SK-N-SH treated with all-trans-retinoic acid at 6 μM for 48 hours (cell line): Measurements from ENCODE around the gene F13B.

Source experiments
- ATAC-seq: fragments of 200-7000 bp; cut with Tn5 transposase; 3 replicates; pipeline ENCODE4 v1.9.1; 2020; ENCODE audit warnings: mild to moderate bottlenecking, moderate library complexity
- BACH2 ChIP-seq: fragments of 250-450 bp; sonication (Bioruptor Pico); IDR thresholded peaks from 2 replicates; pipeline ENCODE4 v1.9.0; 2021; ENCODE audit warnings: mild to moderate bottlenecking, borderline replicate concordance
- CREB5 ChIP-seq: fragments of 250-450 bp; sonication (Bioruptor Pico); IDR thresholded peaks from 2 replicates; pipeline ENCODE4 v1.5.1; 2020; ENCODE audit warnings: low read depth, mild to moderate bottlenecking, moderate library complexity
- CSDC2 ChIP-seq: fragments of 250-450 bp; sonication (Bioruptor Pico); IDR thresholded peaks from 2 replicates; pipeline ENCODE4 v1.5.0; 2020; ENCODE audit warnings: mild to moderate bottlenecking, moderate library complexity
- CSRNP3 ChIP-seq: fragments of 250-450 bp; sonication (Bioruptor Pico); IDR thresholded peaks from 2 replicates; pipeline ENCODE4 v1.5.1; 2021; ENCODE audit warnings: mild to moderate bottlenecking, moderate library complexity
- ESRRG ChIP-seq: fragments of 250-450 bp; sonication (Bioruptor Pico); IDR thresholded peaks from 2 replicates; pipeline ENCODE4 v1.6.1; 2021; ENCODE audit warnings: mild to moderate bottlenecking
- ISL1 ChIP-seq: fragments of 250-450 bp; sonication (Bioruptor Pico); IDR thresholded peaks from 2 replicates; pipeline ENCODE4 v2.1.2; 2022; ENCODE audit warnings: mild to moderate bottlenecking, moderate library complexity
- OSR1 ChIP-seq: fragments of 250-450 bp; sonication (Bioruptor Pico); IDR thresholded peaks from 2 replicates; pipeline ENCODE4 v1.8.0; 2022; ENCODE audit warnings: moderate library complexity, mild to moderate bottlenecking, inconsistent platforms
- PPARA ChIP-seq: fragments of 250-450 bp; sonication (Bioruptor Pico); IDR thresholded peaks from 2 replicates; pipeline ENCODE4 v1.5.0; 2020; ENCODE audit warnings: mild to moderate bottlenecking, borderline replicate concordance
- RARB ChIP-seq: fragments of 250-450 bp; sonication (Bioruptor Pico); IDR thresholded peaks from 2 replicates; pipeline ENCODE4 v1.8.0; 2021; ENCODE audit warnings: mild to moderate bottlenecking, moderate library complexity
- SNAI2 ChIP-seq: fragments of 250-450 bp; sonication (Bioruptor Pico); IDR thresholded peaks from 2 replicates; pipeline ENCODE4 v1.5.0; 2020; ENCODE audit warnings: mild to moderate bottlenecking, moderate library complexity
- TCF4 ChIP-seq: fragments of 250-450 bp; sonication (Bioruptor Pico); IDR thresholded peaks from 2 replicates; pipeline ENCODE4 v1.8.0; 2021; ENCODE audit warnings: mild to moderate bottlenecking, moderate library complexity, borderline replicate concordance
- TOX ChIP-seq: fragments of 250-450 bp; sonication (Bioruptor Pico); IDR thresholded peaks from 2 replicates; pipeline ENCODE4 v1.8.0; 2021; ENCODE audit warnings: mild to moderate bottlenecking, moderate library complexity, borderline replicate concordance
- ZC3H10 ChIP-seq: fragments of 250-450 bp; sonication (Bioruptor Pico); IDR thresholded peaks from 2 replicates; pipeline ENCODE4 v1.5.1; 2021; ENCODE audit warnings: mild to moderate bottlenecking, moderate library complexity
- ZFP3 ChIP-seq: fragments of 250-450 bp; sonication (Bioruptor Pico); IDR thresholded peaks from 2 replicates; pipeline ENCODE4 v1.5.0; 2020; ENCODE audit warnings: mild to moderate bottlenecking, moderate library complexity
- ZFP30 ChIP-seq: fragments of 450-650 bp; formaldehyde crosslinking; IDR thresholded peaks from 2 replicates; pipeline ENCODE4 v1.5.0; 2022; ENCODE audit warnings: mild to moderate bottlenecking, moderate library complexity
- ZNF565 ChIP-seq: fragments of 450-650 bp; formaldehyde crosslinking; conservative IDR thresholded peaks from 2 replicates; pipeline ENCODE4 v1.5.0; 2020; ENCODE audit warnings: low read depth, mild to moderate bottlenecking, moderate library complexity
- ZNF70 ChIP-seq: fragments of 450-650 bp; formaldehyde crosslinking; IDR thresholded peaks from 2 replicates; pipeline ENCODE4 v1.5.0; 2020; ENCODE audit warnings: mild to moderate bottlenecking, moderate library complexity
- TF ChIP-seq, protein P1 (sequence below): fragments of 250-450 bp; sonication (Bioruptor Pico); IDR thresholded peaks from 2 replicates; pipeline ENCODE4 v1.8.0; 2021; ENCODE audit warnings: low read depth, mild to moderate bottlenecking, moderate library complexity, borderline replicate concordance
- TF ChIP-seq, protein P2 (sequence below): fragments of 250-450 bp; sonication (Bioruptor Pico); IDR thresholded peaks from 2 replicates; pipeline ENCODE4 v1.8.0; 2020; ENCODE audit warnings: mild to moderate bottlenecking, moderate library complexity, borderline replicate concordance

F13B gene

GRCh38 chr1:197017558-197018146 lies 49.4 kb downstream of the F13B start:
- peak; percentile 87 for ATAC-seq
- TF ChIP-seq, protein P1, sequence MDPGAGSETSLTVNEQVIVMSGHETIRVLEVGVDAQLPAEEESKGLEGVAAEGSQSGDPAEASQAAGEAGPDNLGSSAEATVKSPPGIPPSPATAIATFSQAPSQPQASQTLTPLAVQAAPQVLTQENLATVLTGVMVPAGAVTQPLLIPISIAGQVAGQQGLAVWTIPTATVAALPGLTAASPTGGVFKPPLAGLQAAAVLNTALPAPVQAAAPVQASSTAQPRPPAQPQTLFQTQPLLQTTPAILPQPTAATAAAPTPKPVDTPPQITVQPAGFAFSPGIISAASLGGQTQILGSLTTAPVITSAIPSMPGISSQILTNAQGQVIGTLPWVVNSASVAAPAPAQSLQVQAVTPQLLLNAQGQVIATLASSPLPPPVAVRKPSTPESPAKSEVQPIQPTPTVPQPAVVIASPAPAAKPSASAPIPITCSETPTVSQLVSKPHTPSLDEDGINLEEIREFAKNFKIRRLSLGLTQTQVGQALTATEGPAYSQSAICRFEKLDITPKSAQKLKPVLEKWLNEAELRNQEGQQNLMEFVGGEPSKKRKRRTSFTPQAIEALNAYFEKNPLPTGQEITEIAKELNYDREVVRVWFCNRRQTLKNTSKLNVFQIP: 0 out of 2 replicates have a peak, but pooled peaks have one; percentile 27
- TF ChIP-seq OSR1 (CRISPR knock-in tag): 0 out of 2 replicates have a peak, but pooled peaks have one; percentile 17
- 0 out of 2 replicates have a peak, but pooled peaks have one; percentile 24 for TF ChIP-seq TOX (CRISPR knock-in tag)
- no peak for TF ChIP-seq SNAI2 (CRISPR knock-in tag)
- no peak for TF ChIP-seq ZFP30 (CRISPR knock-in tag)
- no peak for TF ChIP-seq CSDC2 (CRISPR knock-in tag)
- no peak for TF ChIP-seq CSRNP3 (CRISPR knock-in tag)

DNA sequence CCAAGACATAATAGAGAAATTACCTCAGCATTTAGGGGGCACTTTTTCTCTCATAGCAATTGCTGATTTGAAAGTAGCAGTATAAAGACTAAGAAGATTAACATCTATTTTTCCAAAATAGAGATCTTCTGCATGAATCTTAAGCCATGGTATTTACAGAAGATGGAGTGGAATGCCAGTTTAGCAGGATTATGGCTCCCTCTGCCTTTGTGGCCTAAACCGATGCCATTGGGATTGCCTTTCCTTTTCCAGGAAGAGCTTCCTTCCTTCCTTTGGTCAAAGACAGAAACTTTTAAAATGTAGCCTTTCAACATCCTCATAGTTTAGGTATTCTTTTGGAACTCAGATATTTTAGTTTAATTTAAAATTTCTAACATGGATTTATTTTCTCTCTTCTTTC lies 50.3 kb downstream of the F13B start:
- TF ChIP-seq, protein P2, sequence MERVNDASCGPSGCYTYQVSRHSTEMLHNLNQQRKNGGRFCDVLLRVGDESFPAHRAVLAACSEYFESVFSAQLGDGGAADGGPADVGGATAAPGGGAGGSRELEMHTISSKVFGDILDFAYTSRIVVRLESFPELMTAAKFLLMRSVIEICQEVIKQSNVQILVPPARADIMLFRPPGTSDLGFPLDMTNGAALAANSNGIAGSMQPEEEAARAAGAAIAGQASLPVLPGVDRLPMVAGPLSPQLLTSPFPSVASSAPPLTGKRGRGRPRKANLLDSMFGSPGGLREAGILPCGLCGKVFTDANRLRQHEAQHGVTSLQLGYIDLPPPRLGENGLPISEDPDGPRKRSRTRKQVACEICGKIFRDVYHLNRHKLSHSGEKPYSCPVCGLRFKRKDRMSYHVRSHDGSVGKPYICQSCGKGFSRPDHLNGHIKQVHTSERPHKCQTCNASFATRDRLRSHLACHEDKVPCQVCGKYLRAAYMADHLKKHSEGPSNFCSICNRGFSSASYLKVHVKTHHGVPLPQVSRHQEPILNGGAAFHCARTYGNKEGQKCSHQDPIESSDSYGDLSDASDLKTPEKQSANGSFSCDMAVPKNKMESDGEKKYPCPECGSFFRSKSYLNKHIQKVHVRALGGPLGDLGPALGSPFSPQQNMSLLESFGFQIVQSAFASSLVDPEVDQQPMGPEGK (CRISPR knock-in tag): no peak
- TF ChIP-seq RARB (CRISPR knock-in tag) (no peak), SNAI2 (CRISPR knock-in tag) (no peak), ZFP3 (CRISPR knock-in tag) (no peak), TCF4 (CRISPR knock-in tag) (no peak), PPARA (no peak), ISL1 (CRISPR knock-in tag) (no peak), ZC3H10 (no peak), ZNF70 (CRISPR knock-in tag) (no peak), ESRRG (CRISPR knock-in tag) (no peak), ZFP30 (CRISPR knock-in tag) (no peak)
- ATAC-seq: peak; percentile 12; the same call in 1 of the 3 replicates

DNA sequence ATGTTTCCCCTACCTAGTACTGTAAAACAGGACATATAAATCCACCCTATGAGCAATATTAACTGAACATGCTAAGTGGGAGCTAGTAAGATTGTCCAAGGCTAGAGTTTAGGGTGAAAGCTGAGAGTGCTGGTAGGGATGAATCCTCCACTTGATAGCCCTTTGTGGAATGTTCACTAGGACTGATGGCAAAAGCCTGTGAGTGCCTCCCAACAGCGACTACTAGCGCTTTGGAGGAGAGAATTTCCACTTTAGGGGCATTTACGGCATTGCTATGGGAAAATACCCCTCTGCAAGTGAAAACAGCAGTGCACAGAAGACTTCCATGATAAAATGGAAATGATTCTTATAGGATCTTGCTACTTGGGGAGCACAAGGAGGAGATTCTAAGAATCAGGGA lies 53.8 kb downstream of the F13B start:
- no peak for TF ChIP-seq ZFP30 (CRISPR knock-in tag)
- TF ChIP-seq, protein P2 (CRISPR knock-in tag): no peak
- TF ChIP-seq TOX (CRISPR knock-in tag): no peak
- TF ChIP-seq CSDC2 (CRISPR knock-in tag): no peak
- TF ChIP-seq ZFP3 (CRISPR knock-in tag): no peak
- TF ChIP-seq CSRNP3 (CRISPR knock-in tag): no peak
- no peak for TF ChIP-seq ZC3H10
- TF ChIP-seq CREB5: no peak
- no peak for TF ChIP-seq ZNF565 (CRISPR knock-in tag)
- no peak for TF ChIP-seq BACH2 (CRISPR knock-in tag)
- TF ChIP-seq SNAI2 (CRISPR knock-in tag): no peak
- TF ChIP-seq, protein P1: no peak
- TF ChIP-seq RARB (CRISPR knock-in tag): no peak
- no peak for TF ChIP-seq TCF4 (CRISPR knock-in tag)
- TF ChIP-seq, all 23 proteins: peak for 0
- ATAC-seq: no peak
